Stimulated activated CD8-positive, alpha-beta memory T cell treated with anti-CD3 and anti-CD28 coated beads, Interleukin-2, amount 100 ng/mL, for 1 hour (primary cell): ENCODE data around the gene SPINK4.
A peak's percentile ranks its signal among the peaks of the same experiment; 100 is the strongest.

Source experiments
- DNase-seq, 2 donors: peaks; one replicate each; pipeline ENCODE4 v3.0.0-alpha.2; 2020; ENCODE audit warnings: low read depth in 2 of 2

SPINK4 gene

GRCh38 chr9:33257276-33257675 lies 17.3 kb downstream of the SPINK4 start:
- DNase-seq, result no peak

GRCh38 chr9:33260372-33260771 lies 20.4 kb downstream of the SPINK4 start:
- no peak for DNase-seq

GRCh38 chr9:33263131-33264002 lies 23.4 kb downstream of the SPINK4 start:
- DNase-seq, result no peak

- DNase-seq, result no peak
Observed at GRCh38 chr9:33264003-33264472, 24.1 kb downstream of the SPINK4 start.

GRCh38 chr9:33264473-33265177 lies 24.7 kb downstream of the SPINK4 start, which contains the start of the genes BAG1 and CHMP5:
Gene BAG1, minus strand, starts transcription at chr9:33264708.
Gene CHMP5, plus strand, starts transcription at chr9:33265049. Its CDS starts 30 bp downstream, at chr9:33265079.
- peak; percentile 99 for DNase-seq

GRCh38 chr9:33265211-33265865 lies 25.4 kb downstream of the SPINK4 start:
- no peak for DNase-seq

- DNase-seq, result no peak
Observed at GRCh38 chr9:33267151-33267767, 27.3 kb downstream of the SPINK4 start.

GRCh38 chr9:33270146-33270545 lies 30.2 kb downstream of the SPINK4 start:
- DNase-seq, result no peak

- DNase-seq, result no peak
Observed at GRCh38 chr9:33272061-33272460, 32.1 kb downstream of the SPINK4 start.

GRCh38 chr9:33273266-33273971 lies 33.5 kb downstream of the SPINK4 start:
- DNase-seq, result no peak

- no peak for DNase-seq
Observed at GRCh38 chr9:33273972-33274328, 34.0 kb downstream of the SPINK4 start.

GRCh38 chr9:33277484-33277883 lies 37.5 kb downstream of the SPINK4 start:
- no peak for DNase-seq

GRCh38 chr9:33285502-33285901 lies 45.5 kb downstream of the SPINK4 start:
- DNase-seq, result no peak

- DNase-seq, result no peak
Observed at GRCh38 chr9:33287087-33287490, 47.1 kb downstream of the SPINK4 start.

- DNase-seq, result no peak
Observed at GRCh38 chr9:33288235-33288634, 48.3 kb downstream of the SPINK4 start.

- no peak for DNase-seq
Observed at GRCh38 chr9:33288828-33289483, 49.0 kb downstream of the SPINK4 start.

GRCh38 chr9:33289496-33289895 lies 49.5 kb downstream of the SPINK4 start:
- DNase-seq, result no peak

GRCh38 chr9:33289936-33290246 lies 49.9 kb downstream of the SPINK4 start:
- DNase-seq, result no peak

- DNase-seq, result peak; percentile 96 to 97
Observed at GRCh38 chr9:33290247-33291030, 50.5 kb downstream of the SPINK4 start, which contains the start of gene NFX1. Gene NFX1, plus strand, starts transcription at chr9:33290516. Its CDS starts 57 bp downstream, at chr9:33290573.

GRCh38 chr9:33291031-33291397 lies 51.0 kb downstream of the SPINK4 start:
- DNase-seq, result no peak
